BLaER1 treated with 17β-estradiol and CSF1 and Interleukin-3, amounts not matched to agents 10 nM and 100 nM (cell line): ENCODE data around the gene CLNS1A.
A peak's percentile ranks its signal among the peaks of the same experiment; 100 is the strongest.

ENCODE experiments used
- H3K27ac ChIP-seq, 11 experiments: shearing (Covaris generic); formaldehyde crosslinking; 2 replicates each; pipeline ENCODE4 v1.8.1; 2022
- H3K27me3 ChIP-seq, 11 experiments: shearing (Covaris generic); formaldehyde crosslinking; 2 replicates each; pipeline ENCODE4 v1.8.1; 2022
- H3K36me3 ChIP-seq, 11 experiments: shearing (Covaris generic); formaldehyde crosslinking; 2 replicates each; pipeline ENCODE4 v1.8.1; 2022
- H3K4me1 ChIP-seq, 10 experiments: shearing (Covaris generic); formaldehyde crosslinking; 2 replicates each; pipeline ENCODE4 v1.8.1; 2022
- H3K4me2 ChIP-seq, 11 experiments: shearing (Covaris generic); formaldehyde crosslinking; 2 replicates each; pipeline ENCODE4 v1.8.1; 2022
- H3K4me3 ChIP-seq, 10 experiments: shearing (Covaris generic); formaldehyde crosslinking; 2 replicates each; pipeline ENCODE4 v1.8.1; 2022
- H3K9ac ChIP-seq, 11 experiments: shearing (Covaris generic); formaldehyde crosslinking; 2 replicates each; pipeline ENCODE4 v1.8.1; 2022
- H3K9me3 ChIP-seq, 11 experiments: shearing (Covaris generic); formaldehyde crosslinking; replicated peaks in 1 of 11; 2 replicates each; pipeline ENCODE4 v1.8.1; 2022
- H4K20me1 ChIP-seq, 11 experiments: shearing (Covaris generic); formaldehyde crosslinking; 2 replicates each; pipeline ENCODE4 v1.8.1; 2022
- Cebpa-rat ChIP-seq, 11 experiments: shearing (Covaris generic); IDR thresholded peaks; 2 replicates each; pipeline ENCODE4 v1.8.1; 2022

CLNS1A gene

GRCh38 chr11:77637345-77638165 is at the start of gene CLNS1A:
TSS of gene CLNS1A (minus strand) at chr11:77637794. CDS start at chr11:77637714, 80 bp downstream.
- Histone ChIP-seq H3K4me3 (peak within 1 kb of the TSS; percentile 76 to 98 (median 90)), H3K27me3 (no peaks in the 10 kb centered on the region), H3K4me2 (peak within 1 kb of the TSS; percentile 69 to 94 (median 91)), H4K20me1 (peaks cover 0 to 22% (median 5%) of the 10 kb centered on the region in 11 experiments; a peak in 5 of 22 replicates), H3K4me1 (peaks cover 26 to 46% (median 35%) of the 10 kb centered on the region in 10 experiments), H3K27ac (peak within 1 kb of the TSS; percentile 65 to 98 (median 93)), H3K9me3 (peaks cover 18 to 41% (median 31%) of the 10 kb centered on the region in 11 experiments), H3K36me3 (peaks cover 4 to 33% (median 30%) of the 10 kb centered on the region in 11 experiments; a peak in 20 of 22 replicates), H3K9ac (peak within 1 kb of the TSS; percentile 86 to 98 (median 94))
- TF ChIP-seq Cebpa-rat (IDR thresholded peaks at IDR 0.05) = peak in 6 of 11 experiments; percentile 39 to 85 (median 74); a peak in 10 of 22 replicates

- peaks cover 94 to 100% (median 98%) of the 10 kb centered on the region in 11 experiments for H3K36me3 ChIP-seq
- no peak overlapping the region for H3K4me3 ChIP-seq
- no peaks in the 10 kb centered on the region for H3K4me1 ChIP-seq
- no peaks in the 10 kb centered on the region for H3K9me3 ChIP-seq
- H4K20me1 ChIP-seq = peaks cover 0 to 6% (median 0%) of the 10 kb centered on the region in 11 experiments; a peak in 1 of 22 replicates
- H3K27me3 ChIP-seq = no peaks in the 10 kb centered on the region
- H3K9ac ChIP-seq = no peak overlapping the region
- no peak for TF ChIP-seq Cebpa-rat (IDR thresholded peaks at IDR 0.05)
- H3K27ac ChIP-seq = no peak overlapping the region
- no peak overlapping the region for H3K4me2 ChIP-seq
Observed at GRCh38 chr11:77687088-77687487, 49.5 kb upstream of the CLNS1A start.

GRCh38 chr11:77677138-77677537 is 39.5 kb upstream of the CLNS1A start:
- Histone ChIP-seq H3K4me2 (no peak overlapping the region), H3K27me3 (no peaks in the 10 kb centered on the region), H3K9me3 (no peaks in the 10 kb centered on the region), H3K9ac (no peak overlapping the region), H3K4me1 (no peaks in the 10 kb centered on the region), H3K36me3 (peaks cover 93 to 100% (median 99%) of the 10 kb centered on the region in 11 experiments), H3K27ac (no peak overlapping the region), H3K4me3 (no peak overlapping the region), H4K20me1 (no peaks in the 10 kb centered on the region)
- TF ChIP-seq Cebpa-rat (IDR thresholded peaks at IDR 0.05) = no peak

GRCh38 chr11:77672264-77672663 is 34.7 kb upstream of the CLNS1A start:
- Histone ChIP-seq H3K9me3 (no peaks in the 10 kb centered on the region), H3K27me3 (no peaks in the 10 kb centered on the region), H3K9ac (no peak overlapping the region), H3K27ac (no peak overlapping the region), H3K4me3 (no peak overlapping the region), H3K4me1 (no peaks in the 10 kb centered on the region), H4K20me1 (no peaks in the 10 kb centered on the region), H3K36me3 (peaks cover 95 to 98% (median 97%) of the 10 kb centered on the region in 11 experiments), H3K4me2 (no peak overlapping the region)
- TF ChIP-seq Cebpa-rat (IDR thresholded peaks at IDR 0.05) = no peak

- TF ChIP-seq Cebpa-rat (IDR thresholded peaks at IDR 0.05) = no peak
- Histone ChIP-seq H3K9ac (no peak overlapping the region), H3K9me3 (no peaks in the 10 kb centered on the region), H4K20me1 (0 out of 22 replicates have a peak, but pooled peaks cover 0 to 3% (median 0%) of the 10 kb centered on the region in 11 experiments), H3K27me3 (no peaks in the 10 kb centered on the region), H3K4me3 (no peak overlapping the region), H3K27ac (no peak overlapping the region), H3K36me3 (peaks cover 93 to 98% (median 96%) of the 10 kb centered on the region in 11 experiments), H3K4me1 (no peaks in the 10 kb centered on the region), H3K4me2 (no peak overlapping the region)
Observed at GRCh38 chr11:77669848-77670511, 32.4 kb upstream of the CLNS1A start.

GRCh38 chr11:77668760-77669159 is 31.2 kb upstream of the CLNS1A start:
- Histone ChIP-seq H3K9me3 (no peaks in the 10 kb centered on the region), H3K4me2 (no peak overlapping the region), H3K36me3 (peaks cover 90 to 98% (median 94%) of the 10 kb centered on the region in 11 experiments)

GRCh38 chr11:77665240-77665965 is 27.8 kb upstream of the CLNS1A start:
- Histone ChIP-seq H4K20me1 (peaks cover 0 to 6% (median 0%) of the 10 kb centered on the region in 11 experiments; a peak in 2 of 22 replicates), H3K9ac (no peak overlapping the region), H3K27me3 (no peaks in the 10 kb centered on the region), H3K36me3 (peaks cover 60 to 72% (median 64%) of the 10 kb centered on the region in 11 experiments), H3K4me2 (no peak overlapping the region), H3K4me3 (no peak overlapping the region), H3K27ac (no peak overlapping the region), H3K9me3 (no peaks in the 10 kb centered on the region), H3K4me1 (peaks cover 14 to 27% (median 23%) of the 10 kb centered on the region in 10 experiments)
- no peak for TF ChIP-seq Cebpa-rat (IDR thresholded peaks at IDR 0.05)

More at GRCh38 chr11:77668760-77669159, 31.2 kb upstream of the CLNS1A start:
- Histone ChIP-seq H3K4me3 (no peak overlapping the region), H4K20me1 (0 out of 22 replicates have a peak, but pooled peaks cover 0 to 4% (median 0%) of the 10 kb centered on the region in 11 experiments), H3K27me3 (no peaks in the 10 kb centered on the region), H3K9ac (no peak overlapping the region), H3K27ac (no peak overlapping the region), H3K4me1 (no peaks in the 10 kb centered on the region)
- TF ChIP-seq Cebpa-rat (IDR thresholded peaks at IDR 0.05) = no peak

GRCh38 chr11:77661670-77662069 is 24.1 kb upstream of the CLNS1A start:
- Histone ChIP-seq H3K9me3 (no peaks in the 10 kb centered on the region), H4K20me1 (peaks cover 0 to 6% (median 0%) of the 10 kb centered on the region in 11 experiments; a peak in 2 of 22 replicates), H3K4me1 (peaks cover 19 to 34% (median 29%) of the 10 kb centered on the region in 10 experiments), H3K36me3 (peaks cover 22 to 35% (median 27%) of the 10 kb centered on the region in 11 experiments), H3K27me3 (no peaks in the 10 kb centered on the region), H3K4me3 (no peak overlapping the region), H3K27ac (peak overlapping the region in 6 of 11 experiments; percentile 31 to 58 (median 52); a peak in 8 of 22 replicates), H3K9ac (no peak overlapping the region), H3K4me2 (peak overlapping the region; percentile 58 to 85 (median 76); a peak in 21 of 22 replicates)
- TF ChIP-seq Cebpa-rat (IDR thresholded peaks at IDR 0.05) = no peak
